A549 (cell line): ENCODE measurements around the gene CYSRT1. TPM values are rescaled to one million over a fixed set of nuclear protein-coding genes. Genes with fewer than 3 reads are reported as not detected.

Experiments
- ATAC-seq, 2 experiments: fragments of 200-7000 bp in 1 of 2; fragments of >200 bp in 1 of 2; cut with Nextera tagmentation in 1 of 2; cut with Tn5 transposase in 1 of 2; 3 replicates each; pipeline versions ENCODE4 v1.8.0 to v1.9.1; 2018 to 2020; ENCODE audit warnings: mild to moderate bottlenecking in 1 of 2, moderate library complexity in 1 of 2
- CTCF ChIA-PET: fragments of 300-600 bp; sonication (Branson Sonifier 250); formaldehyde crosslinking; extraction: SDS; loops from one replicate; lab custom pipeline; 2021; ENCODE audit warnings: antibody characterized with exemption, inconsistent platforms; lab: Yijun Ruan, JAX
- POLR2A ChIA-PET: fragments of 350-600 bp; formaldehyde crosslinking; extraction: SDS; loops from one replicate; lab custom pipeline; 2021; ENCODE audit warnings: antibody characterized with exemption, inconsistent platforms; lab: Yijun Ruan, JAX
- DNase-seq, 2 experiments: peaks; one replicate each; pipeline versions ENCODE4 v3.0.0 to v3.0.0-alpha.2; 2011 to 2016; ENCODE audit warnings: low read depth in 1 of 2, low spot score in 1 of 2
- FAIRE-seq: peaks from 2 replicates; lab custom pipeline; 2011; peaks lifted over from hg19 to GRCh38; lab: Jason Lieb, UNC
- H3K27ac ChIP-seq, 2 experiments: fragments of >200 bp; sonication (Bioruptor Twin); formaldehyde crosslinking; 3 replicates each; pipeline ENCODE4 v1.5.1; 2016 to 2017
- H3K4me1 ChIP-seq: fragments of >200 bp; sonication (Bioruptor Twin); formaldehyde crosslinking; 3 replicates; pipeline ENCODE4 v1.6.1; 2016
- H3K4me2 ChIP-seq: fragments of >200 bp; sonication (Bioruptor Twin); formaldehyde crosslinking; 3 replicates; pipeline ENCODE4 v1.6.1; 2016
- H3K4me3 ChIP-seq: fragments of >200 bp; sonication (Bioruptor Twin); formaldehyde crosslinking; 3 replicates; pipeline ENCODE4 v1.5.1; 2016
- H3K9me3 ChIP-seq: fragments of >200 bp; sonication (Bioruptor Twin); formaldehyde crosslinking; 3 replicates; pipeline ENCODE4 v1.6.1; 2016
- CBX2 ChIP-seq: fragments of 200-600 bp; sonication (generic); IDR thresholded peaks from 2 replicates; pipeline ENCODE4 v1.6.1; 2016; ENCODE audit warnings: low read depth, mild to moderate bottlenecking, borderline replicate concordance
- CEBPB ChIP-seq, 2 experiments: fragments of >200 bp in 1 of 2; sonication (Bioruptor Twin) in 1 of 2; formaldehyde crosslinking in 1 of 2; IDR thresholded peaks; 2 replicates each; pipeline ENCODE4 v1.6.1; 2012 to 2016
- CHD2 ChIP-seq: fragments of 150-350 bp; IDR thresholded peaks from 2 replicates; pipeline ENCODE4 v1.6.1; 2014; ENCODE audit warnings: low read length; ENCODE audit not compliant: partially characterized antibody
- EHF ChIP-seq: fragments of 250-450 bp; sonication (Bioruptor Pico); IDR thresholded peaks from 2 replicates; pipeline ENCODE4 v1.5.0; 2020; ENCODE audit warnings: mild to moderate bottlenecking
- EHMT2 ChIP-seq: fragments of 200-600 bp; sonication (generic); IDR thresholded peaks from 2 replicates; pipeline ENCODE4 v1.6.1; 2016; ENCODE audit warnings: antibody characterized with exemption, low read depth, mild to moderate bottlenecking, moderate library complexity
- EP300 ChIP-seq, 2 experiments: fragments of >200 bp; sonication (Bioruptor Twin); formaldehyde crosslinking; IDR thresholded peaks; 2 replicates in 1 of 2; 3 replicates in 1 of 2; pipeline ENCODE4 v1.6.1; 2016 to 2017
- FOSB ChIP-seq: fragments of 250-450 bp; sonication (Bioruptor Pico); IDR thresholded peaks from 2 replicates; pipeline ENCODE4 v1.5.0; 2020; ENCODE audit warnings: mild to moderate bottlenecking, moderate library complexity
- FOXS1 ChIP-seq: fragments of 250-450 bp; sonication (Bioruptor Pico); IDR thresholded peaks from 2 replicates; pipeline ENCODE4 v1.5.0; 2020; ENCODE audit warnings: mild to moderate bottlenecking, moderate library complexity
- HEYL ChIP-seq: fragments of 250-450 bp; sonication (Bioruptor Pico); IDR thresholded peaks from 2 replicates; pipeline ENCODE4 v1.8.0; 2021; ENCODE audit warnings: mild to moderate bottlenecking, moderate library complexity
- HOXA7 ChIP-seq: fragments of 250-450 bp; sonication (Bioruptor Pico); IDR thresholded peaks from 2 replicates; pipeline ENCODE4 v1.5.0; 2020; ENCODE audit warnings: mild to moderate bottlenecking, moderate library complexity
- HOXB5 ChIP-seq: fragments of 250-450 bp; sonication (Bioruptor Pico); IDR thresholded peaks from 2 replicates; pipeline ENCODE4 v1.5.0; 2020; ENCODE audit warnings: mild to moderate bottlenecking, moderate library complexity
- JUN ChIP-seq, 2 experiments: fragments of >200 bp; sonication (Bioruptor Twin); formaldehyde crosslinking; IDR thresholded peaks; 2 replicates in 1 of 2; 3 replicates in 1 of 2; pipeline ENCODE4 v1.6.1; 2016 to 2017
- JUNB ChIP-seq: fragments of >200 bp; sonication (Bioruptor Twin); formaldehyde crosslinking; IDR thresholded peaks from 2 replicates; pipeline ENCODE4 v1.6.1; 2016
- KDM1A ChIP-seq: fragments of 200-600 bp; sonication (generic); IDR thresholded peaks from 2 replicates; pipeline ENCODE4 v1.6.1; 2016; ENCODE audit warnings: low read depth, mild to moderate bottlenecking
- KDM5A ChIP-seq: fragments of 200-600 bp; sonication (generic); IDR thresholded peaks from 2 replicates; pipeline ENCODE4 v1.6.1; 2016; ENCODE audit warnings: antibody characterized with exemption, mild to moderate bottlenecking
- MAFK ChIP-seq: fragments of 450-650 bp; IDR thresholded peaks from 2 replicates; pipeline ENCODE4 v1.6.1; 2014; ENCODE audit not compliant: partially characterized antibody
- MAZ ChIP-seq: fragments of 150-350 bp; IDR thresholded peaks from 2 replicates; pipeline ENCODE4 v1.6.1; 2014; ENCODE audit warnings: antibody characterized with exemption, low read depth, low read length, borderline replicate concordance
- NPAS2 ChIP-seq: fragments of 250-450 bp; sonication (Bioruptor Pico); IDR thresholded peaks from 2 replicates; pipeline ENCODE4 v1.8.0; 2022; ENCODE audit warnings: mild to moderate bottlenecking, moderate library complexity, borderline replicate concordance
- NR3C1 ChIP-seq: fragments of >200 bp; sonication (Bioruptor Twin); formaldehyde crosslinking; IDR thresholded peaks from 3 replicates; pipeline ENCODE4 v1.6.1; 2017
- SMC3 ChIP-seq: fragments of >200 bp; sonication (Bioruptor Twin); formaldehyde crosslinking; IDR thresholded peaks from 3 replicates; pipeline ENCODE4 v1.6.1; 2018; ENCODE audit warnings: inconsistent platforms
- TP53 ChIP-seq: fragments of 250-450 bp; sonication (Bioruptor Pico); IDR thresholded peaks from 2 replicates; pipeline ENCODE4 v1.5.0; 2021; ENCODE audit warnings: mild to moderate bottlenecking, moderate library complexity
- ZC3H11A ChIP-seq: fragments of 450-650 bp; IDR thresholded peaks from 2 replicates; pipeline ENCODE4 v1.6.1; 2014; ENCODE audit warnings: antibody characterized with exemption, mild to moderate bottlenecking
- ZFP36 ChIP-seq: fragments of 450-650 bp; IDR thresholded peaks from 2 replicates; pipeline ENCODE4 v1.6.1; 2014; ENCODE audit warnings: borderline replicate concordance; ENCODE audit not compliant: partially characterized antibody
- WGBS: methylation state at CpG from one replicate; pipeline ENCODE4 v1.1.6; 2017; ENCODE audit errors: missing lambda C conversion rate; 5-methylcytosine and 5-hydroxymethylcytosine counted together
- polyA plus RNA-seq, 4 experiments: library from polyadenylated mRNA; depleted of rRNA in 3 of 4; stranded (reverse); fragments of >200 nt; fragmentation: RNase III in 1 of 4; extraction: RNeasy Plus Mini Kit Qiagen cat#74134 plus additional on column Dnase treatment in 1 of 4; gene quantifications; 2 replicates in 3 of 4; 3 replicates in 1 of 4; pipeline ENCODE4 v1.2.3, GENCODE V29; 2011 to 2017
- TF ChIP-seq, protein P1 (sequence below): fragments of 250-450 bp; sonication (Bioruptor Pico); IDR thresholded peaks from 2 replicates; pipeline ENCODE4 v1.5.0; 2021; ENCODE audit warnings: mild to moderate bottlenecking, moderate library complexity, borderline replicate concordance
- TF ChIP-seq, protein P2 (sequence below): fragments of 200-600 bp; sonication (generic); IDR thresholded peaks from 2 replicates; pipeline ENCODE4 v1.6.1; 2016; ENCODE audit warnings: antibody characterized with exemption, mild to moderate bottlenecking, moderate library complexity
- TF ChIP-seq, protein P3 (sequence below): fragments of >200 bp; sonication (Bioruptor Twin); formaldehyde crosslinking; IDR thresholded peaks from 3 replicates; pipeline ENCODE4 v1.6.1; 2016

The CYSRT1 gene
- polyA plus RNA-seq, 2 of the 4 experiments (the other 2 are of a cell fraction) = 0.30 to 0.81 TPM

DNA sequence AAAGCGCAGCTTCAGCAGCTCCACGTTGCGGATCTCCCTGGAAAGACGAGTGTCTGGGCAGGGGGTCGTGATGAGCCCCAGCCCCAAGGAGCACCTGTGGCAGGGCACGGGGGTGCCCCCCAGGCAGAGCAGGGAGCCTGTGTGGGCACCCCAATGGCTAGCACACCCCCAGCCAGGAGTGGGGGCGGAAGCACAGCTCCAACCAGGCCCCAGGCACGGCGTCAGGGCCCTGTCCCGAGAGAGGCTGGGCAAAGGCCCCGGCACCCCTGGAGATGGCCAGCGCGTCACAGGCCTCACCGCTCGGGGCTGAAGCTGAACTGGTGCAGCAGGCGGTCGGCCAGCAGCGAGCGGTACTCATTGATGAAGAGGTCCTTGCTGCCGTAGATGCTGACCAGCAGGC lies 44.5 kb upstream of the CYSRT1 start:
- POLR2A ChIA-PET = interaction anchor here (1.2 kb wide), 1 partner anchor 60 kb away, joined by 3 read pairs; the partner anchor contains the start of gene TUBB4B
- H3K27ac ChIP-seq = no peak overlapping the region
- FAIRE-seq (no peak), ATAC-seq (no peak), DNase-seq (no peak)
- 98% methylated on average over 7 of the region's 20 CpGs for WGBS
- H3K9me3 ChIP-seq = no peaks in the 10 kb centered on the region
- H3K4me2 ChIP-seq = no peak overlapping the region
- CTCF ChIA-PET = interaction anchor here (0.8 to 16.5 kb wide), 5 partner anchors 10 to 57 kb away, joined by 3 to 156 read pairs (median 6); partner anchors contain the start of genes ANAPC2, RNF224 and SSNA1
- TF ChIP-seq EHF (CRISPR knock-in tag) = no peak
- TF ChIP-seq TP53 = no peak
- no peak for TF ChIP-seq HOXA7 (CRISPR knock-in tag)
- no peak for TF ChIP-seq HOXB5 (CRISPR knock-in tag)
- TF ChIP-seq NPAS2 (CRISPR knock-in tag) = no peak
- TF ChIP-seq, protein P1, sequence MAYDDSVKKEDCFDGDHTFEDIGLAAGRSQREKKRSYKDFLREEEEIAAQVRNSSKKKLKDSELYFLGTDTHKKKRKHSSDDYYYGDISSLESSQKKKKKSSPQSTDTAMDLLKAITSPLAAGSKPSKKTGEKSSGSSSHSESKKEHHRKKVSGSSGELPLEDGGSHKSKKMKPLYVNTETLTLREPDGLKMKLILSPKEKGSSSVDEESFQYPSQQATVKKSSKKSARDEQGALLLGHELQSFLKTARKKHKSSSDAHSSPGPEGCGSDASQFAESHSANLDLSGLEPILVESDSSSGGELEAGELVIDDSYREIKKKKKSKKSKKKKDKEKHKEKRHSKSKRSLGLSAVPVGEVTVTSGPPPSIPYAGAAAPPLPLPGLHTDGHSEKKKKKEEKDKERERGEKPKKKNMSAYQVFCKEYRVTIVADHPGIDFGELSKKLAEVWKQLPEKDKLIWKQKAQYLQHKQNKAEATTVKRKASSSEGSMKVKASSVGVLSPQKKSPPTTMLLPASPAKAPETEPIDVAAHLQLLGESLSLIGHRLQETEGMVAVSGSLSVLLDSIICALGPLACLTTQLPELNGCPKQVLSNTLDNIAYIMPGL (CRISPR knock-in tag) = no peak
- no peak for TF ChIP-seq JUNB
- no peak for TF ChIP-seq CHD2
- TF ChIP-seq MAZ = no peak
- no peak for TF ChIP-seq EHMT2
- TF ChIP-seq, protein P2, sequence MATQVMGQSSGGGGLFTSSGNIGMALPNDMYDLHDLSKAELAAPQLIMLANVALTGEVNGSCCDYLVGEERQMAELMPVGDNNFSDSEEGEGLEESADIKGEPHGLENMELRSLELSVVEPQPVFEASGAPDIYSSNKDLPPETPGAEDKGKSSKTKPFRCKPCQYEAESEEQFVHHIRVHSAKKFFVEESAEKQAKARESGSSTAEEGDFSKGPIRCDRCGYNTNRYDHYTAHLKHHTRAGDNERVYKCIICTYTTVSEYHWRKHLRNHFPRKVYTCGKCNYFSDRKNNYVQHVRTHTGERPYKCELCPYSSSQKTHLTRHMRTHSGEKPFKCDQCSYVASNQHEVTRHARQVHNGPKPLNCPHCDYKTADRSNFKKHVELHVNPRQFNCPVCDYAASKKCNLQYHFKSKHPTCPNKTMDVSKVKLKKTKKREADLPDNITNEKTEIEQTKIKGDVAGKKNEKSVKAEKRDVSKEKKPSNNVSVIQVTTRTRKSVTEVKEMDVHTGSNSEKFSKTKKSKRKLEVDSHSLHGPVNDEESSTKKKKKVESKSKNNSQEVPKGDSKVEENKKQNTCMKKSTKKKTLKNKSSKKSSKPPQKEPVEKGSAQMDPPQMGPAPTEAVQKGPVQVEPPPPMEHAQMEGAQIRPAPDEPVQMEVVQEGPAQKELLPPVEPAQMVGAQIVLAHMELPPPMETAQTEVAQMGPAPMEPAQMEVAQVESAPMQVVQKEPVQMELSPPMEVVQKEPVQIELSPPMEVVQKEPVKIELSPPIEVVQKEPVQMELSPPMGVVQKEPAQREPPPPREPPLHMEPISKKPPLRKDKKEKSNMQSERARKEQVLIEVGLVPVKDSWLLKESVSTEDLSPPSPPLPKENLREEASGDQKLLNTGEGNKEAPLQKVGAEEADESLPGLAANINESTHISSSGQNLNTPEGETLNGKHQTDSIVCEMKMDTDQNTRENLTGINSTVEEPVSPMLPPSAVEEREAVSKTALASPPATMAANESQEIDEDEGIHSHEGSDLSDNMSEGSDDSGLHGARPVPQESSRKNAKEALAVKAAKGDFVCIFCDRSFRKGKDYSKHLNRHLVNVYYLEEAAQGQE = no peak
- no peak for TF ChIP-seq JUN (IDR thresholded peaks at IDR 0.05)
- H3K4me1 ChIP-seq = no peaks in the 10 kb centered on the region
- no peak overlapping the region for H3K4me3 ChIP-seq

- TF ChIP-seq, protein P3, sequence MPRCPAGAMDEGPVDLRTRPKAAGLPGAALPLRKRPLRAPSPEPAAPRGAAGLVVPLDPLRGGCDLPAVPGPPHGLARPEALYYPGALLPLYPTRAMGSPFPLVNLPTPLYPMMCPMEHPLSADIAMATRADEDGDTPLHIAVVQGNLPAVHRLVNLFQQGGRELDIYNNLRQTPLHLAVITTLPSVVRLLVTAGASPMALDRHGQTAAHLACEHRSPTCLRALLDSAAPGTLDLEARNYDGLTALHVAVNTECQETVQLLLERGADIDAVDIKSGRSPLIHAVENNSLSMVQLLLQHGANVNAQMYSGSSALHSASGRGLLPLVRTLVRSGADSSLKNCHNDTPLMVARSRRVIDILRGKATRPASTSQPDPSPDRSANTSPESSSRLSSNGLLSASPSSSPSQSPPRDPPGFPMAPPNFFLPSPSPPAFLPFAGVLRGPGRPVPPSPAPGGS = no peak
- TF ChIP-seq JUNB (no peak), MAFK (no peak), HEYL (no peak), HOXB5 (CRISPR knock-in tag) (no peak), FOXS1 (no peak), KDM5A (no peak), CBX2 (no peak), EP300 (IDR thresholded peaks at IDR 0.05) (no peak), FOSB (CRISPR knock-in tag) (no peak), ZFP36 (no peak), KDM1A (no peak), SMC3 (no peak), NR3C1 (no peak), HOXA7 (CRISPR knock-in tag) (no peak), CEBPB (IDR thresholded peaks at IDR 0.05) (no peak), ZC3H11A (no peak)
- CTCF ChIA-PET = interaction anchor here (1.2 to 16.5 kb wide), 4 partner anchors 9 to 55 kb away, joined by 3 to 156 read pairs (median 4); partner anchors contain the start of genes ANAPC2 and SSNA1
- POLR2A ChIA-PET = interaction anchor here (0.9 to 1.3 kb wide), 3 partner anchors 19 to 59 kb away, joined by 4 to 5 read pairs (median 4); partner anchors contain the start of genes TPRN and TUBB4B
- FAIRE-seq (no peak), ATAC-seq (no peak), DNase-seq (no peak)
- Histone ChIP-seq H3K4me3 (no peak overlapping the region), H3K9me3 (no peaks in the 10 kb centered on the region), H3K27ac (no peak overlapping the region), H3K4me2 (no peak overlapping the region), H3K4me1 (peaks cover 1% of the 10 kb centered on the region; the same call in 2 of the 3 replicates)
- WGBS = 97% methylated on average over 22 of the region's 22 CpGs
Observed at GRCh38 chr9:137181680-137182079, 43.3 kb upstream of the CYSRT1 start.
